ENCODE results near the gene KRTAP10-11. TPM values are rescaled to one million over a fixed set of nuclear protein-coding genes. Genes with fewer than 3 reads are reported as not detected.
"Not testable (repeated sequence)": the region's sequence is repeated elsewhere in the genome, so short reads cannot be mapped to it uniquely, and the experiment has no call there.

Gene KRTAP10-11
- total RNA-seq, 2 experiments from 2014 or later = not detected

DNA sequence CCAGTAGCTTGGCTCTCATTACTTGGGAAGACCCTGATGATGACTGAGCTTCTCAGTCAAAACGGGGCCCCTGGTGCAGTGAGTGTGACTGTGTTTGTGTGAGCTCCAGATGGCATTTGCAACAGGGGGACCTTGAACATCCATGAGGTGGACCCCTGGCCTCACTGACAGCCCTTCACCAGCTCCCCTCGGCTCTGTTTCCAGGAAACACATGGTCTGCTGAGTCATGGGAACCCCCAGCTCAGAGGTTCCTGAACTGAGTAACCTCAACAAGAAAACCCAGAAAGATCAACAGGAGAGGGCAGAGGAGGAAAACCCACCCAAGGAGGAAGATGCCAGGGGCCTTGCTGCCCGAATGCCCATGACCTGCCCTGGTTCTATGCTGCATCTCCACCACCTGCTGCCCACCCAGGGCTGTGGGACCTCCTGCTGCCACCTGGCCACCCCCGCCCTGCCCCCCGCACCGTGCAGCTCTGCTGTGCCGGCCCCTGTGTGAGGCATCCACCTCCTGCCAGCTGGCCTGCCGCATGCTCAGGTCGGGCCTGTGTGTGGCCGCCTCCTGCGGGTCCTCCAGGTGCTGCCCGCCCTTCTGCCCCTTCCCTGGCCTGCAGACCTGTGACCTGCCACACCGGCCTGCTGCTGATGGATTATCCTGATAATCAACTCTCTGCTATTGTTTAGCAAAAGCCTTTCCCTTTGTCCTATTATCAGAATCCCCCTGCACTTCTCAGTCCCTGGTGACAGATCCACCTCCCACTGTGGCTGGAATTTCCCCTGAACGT lies 40.0 kb downstream of the KRTAP10-11 start:
- H3K9me3 Mint-ChIP-seq = no peaks in the 10 kb centered on the region
- no peak overlapping the region for H3K4me3 Mint-ChIP-seq
- peaks cover 6% of the 10 kb centered on the region for H3K4me1 Mint-ChIP-seq (ENCODE audit: low read depth)
- POLR2A ChIA-PET = no interaction called here
- H3K36me3 Mint-ChIP-seq = no peaks in the 10 kb centered on the region
- CTCF ChIA-PET = no interaction called here
- no peak for DNase-seq
- H3K27ac Mint-ChIP-seq = no peak overlapping the region
- intact Hi-C loops (cut with micrococcal nuclease) = no loop called here
- peaks cover 9% of the 10 kb centered on the region for H3K27me3 Mint-ChIP-seq

DNA sequence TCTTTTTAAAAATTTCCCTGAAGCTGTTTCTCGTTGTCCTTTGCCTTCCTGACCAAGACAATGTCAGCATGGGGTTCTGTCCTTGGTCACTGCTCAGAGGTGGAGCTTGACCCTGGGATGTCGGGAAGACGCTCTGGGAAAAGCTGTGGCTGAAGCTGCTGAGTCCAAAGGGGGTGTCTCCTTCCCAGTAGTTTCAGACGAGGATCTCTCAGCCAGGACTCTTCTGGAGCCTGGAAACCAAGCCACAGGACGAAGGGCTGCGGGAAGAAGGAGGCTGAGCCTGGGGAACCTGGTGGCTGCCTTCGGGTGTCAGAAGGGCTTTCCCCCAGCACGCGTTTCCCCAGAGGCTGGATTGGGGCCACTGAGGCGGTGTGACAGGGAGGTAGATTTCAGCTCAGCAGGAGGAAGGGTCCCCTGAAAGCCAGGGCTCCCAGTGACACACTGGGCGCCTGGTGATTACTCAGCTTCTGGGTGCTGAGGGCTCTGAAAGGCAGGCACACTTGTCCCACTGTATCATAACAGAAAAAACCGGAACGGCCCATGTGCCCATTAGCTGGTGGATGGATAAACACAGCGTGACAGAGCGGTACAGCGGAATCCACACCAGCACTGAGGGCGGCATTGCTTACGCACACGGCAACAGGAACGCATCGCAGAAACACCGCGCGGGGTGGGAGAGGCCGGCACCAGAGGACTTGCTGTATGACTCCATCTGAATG lies 40.8 kb downstream of the KRTAP10-11 start:
- intact Hi-C loops (cut with micrococcal nuclease) = no loop called here

GRCh38 chr21:44687671-44688070 lies 41.5 kb downstream of the KRTAP10-11 start:
- CTCF ChIA-PET = no interaction called here

More for the DNA sequence above, 40.8 kb downstream of the KRTAP10-11 start:
- no peaks in the 10 kb centered on the region for H3K36me3 Mint-ChIP-seq
- peaks cover under 1% of the 10 kb centered on the region for H3K9me3 Mint-ChIP-seq
- DNase-seq = no peak
- H3K27ac Mint-ChIP-seq = no peak overlapping the region
- CTCF ChIA-PET = no interaction called here
- H3K27me3 Mint-ChIP-seq = peaks cover 9% of the 10 kb centered on the region
- POLR2A ChIA-PET = no interaction called here
- H3K4me3 Mint-ChIP-seq = no peak overlapping the region
- peaks cover 9% of the 10 kb centered on the region for H3K4me1 Mint-ChIP-seq (ENCODE audit: low read depth)

DNA sequence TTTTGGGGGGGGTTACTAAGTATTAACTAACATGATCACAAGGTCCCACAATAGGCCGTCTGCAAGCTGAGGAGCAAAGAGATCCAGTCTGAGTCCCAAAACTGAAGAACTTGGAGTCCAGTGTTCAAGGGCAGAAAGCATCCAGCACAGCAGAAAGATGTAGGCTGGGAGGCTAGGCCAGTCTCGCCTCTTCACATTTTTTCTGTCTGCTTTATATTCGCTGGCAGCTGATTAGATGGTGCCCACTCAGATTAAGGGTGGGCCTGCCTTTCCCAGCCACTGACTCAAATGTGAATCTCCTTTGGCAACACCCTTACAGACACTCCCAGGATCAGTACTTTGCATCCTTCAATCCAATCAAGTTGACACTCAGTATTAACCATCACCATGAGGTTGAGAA lies 43.5 kb downstream of the KRTAP10-11 start:
- intact Hi-C loops (cut with micrococcal nuclease); DNase-seq; H3K27ac Mint-ChIP-seq; H3K4me3 Mint-ChIP-seq; CTCF ChIA-PET; H3K36me3 Mint-ChIP-seq; H3K27me3 Mint-ChIP-seq; POLR2A ChIA-PET: not testable (repeated sequence)
- peaks cover 11% of the 10 kb centered on the region for H3K4me1 Mint-ChIP-seq (ENCODE audit: low read depth)
- peaks cover 17% of the 10 kb centered on the region for H3K9me3 Mint-ChIP-seq

More at GRCh38 chr21:44687671-44688070, 41.5 kb downstream of the KRTAP10-11 start:
- peaks cover 7% of the 10 kb centered on the region for H3K9me3 Mint-ChIP-seq
- no peak overlapping the region for H3K4me3 Mint-ChIP-seq
- H3K27me3 Mint-ChIP-seq = peaks cover 9% of the 10 kb centered on the region
- peaks cover 4% of the 10 kb centered on the region for H3K36me3 Mint-ChIP-seq
- POLR2A ChIA-PET = no interaction called here
- intact Hi-C loops (cut with micrococcal nuclease) = no loop called here
- no peak overlapping the region for H3K27ac Mint-ChIP-seq
- no peak for DNase-seq
- H3K4me1 Mint-ChIP-seq (ENCODE audit: low read depth) = peaks cover 9% of the 10 kb centered on the region

GRCh38 chr21:44691686-44692085 lies 45.5 kb downstream of the KRTAP10-11 start:
- H3K27me3 Mint-ChIP-seq = peaks cover 11% of the 10 kb centered on the region
- peaks cover 8% of the 10 kb centered on the region for H3K4me1 Mint-ChIP-seq (ENCODE audit: low read depth)
- H3K4me3 Mint-ChIP-seq = no peak overlapping the region
- CTCF ChIA-PET = interaction anchor here (0.9 kb wide), 1 partner anchor 12 kb away, joined by 3 read pairs; no protein-coding TSS in a partner anchor
- H3K9me3 Mint-ChIP-seq = peaks cover 17% of the 10 kb centered on the region
- POLR2A ChIA-PET = no interaction called here
- no peak for DNase-seq
- H3K36me3 Mint-ChIP-seq = peaks cover 8% of the 10 kb centered on the region
- no peak overlapping the region for H3K27ac Mint-ChIP-seq
- intact Hi-C loops (cut with micrococcal nuclease) = no loop called here

DNA sequence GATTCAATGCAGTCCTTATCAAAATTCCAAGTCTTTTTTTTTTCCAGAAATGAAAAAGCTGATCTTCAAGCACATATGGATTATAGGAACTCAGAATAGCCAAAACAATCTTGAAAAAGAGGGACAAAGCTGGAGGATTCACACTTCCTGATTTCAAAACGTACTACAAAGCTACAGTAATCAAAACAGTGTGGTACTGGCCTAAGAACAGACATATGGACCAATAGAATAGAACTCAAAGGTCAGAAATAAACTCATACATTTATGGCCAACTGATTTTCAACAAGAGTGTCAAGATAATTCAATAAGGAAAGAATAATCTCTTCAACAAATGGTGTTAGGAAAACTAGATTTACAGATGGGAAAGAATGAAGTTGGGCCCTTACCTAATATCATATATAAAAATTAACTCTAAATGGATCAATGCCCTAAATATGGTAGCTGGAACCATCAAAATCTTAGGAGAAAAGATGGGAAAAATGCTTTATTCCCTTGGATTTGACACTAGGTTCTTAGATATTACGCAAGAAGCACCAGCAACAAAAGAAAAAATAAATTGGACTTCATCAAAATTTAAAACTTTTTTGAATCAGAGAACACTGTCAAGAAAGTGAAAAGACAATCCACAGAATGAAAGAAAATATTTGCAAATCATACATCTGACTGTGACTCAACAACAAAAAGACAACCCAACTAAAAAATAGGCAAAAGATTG lies 46.7 kb downstream of the KRTAP10-11 start:
- H3K9me3 Mint-ChIP-seq = peaks cover 17% of the 10 kb centered on the region
- no peak for DNase-seq
- H3K4me3 Mint-ChIP-seq = no peak overlapping the region
- ChIA-PET CTCF (no interaction called here), POLR2A (no interaction called here)
- H3K27me3 Mint-ChIP-seq = peaks cover 20% of the 10 kb centered on the region
- intact Hi-C loops (cut with micrococcal nuclease) = no loop called here
- H3K4me1 Mint-ChIP-seq (ENCODE audit: low read depth) = peaks cover 6% of the 10 kb centered on the region
- H3K36me3 Mint-ChIP-seq = peaks cover 8% of the 10 kb centered on the region
- no peak overlapping the region for H3K27ac Mint-ChIP-seq

DNA sequence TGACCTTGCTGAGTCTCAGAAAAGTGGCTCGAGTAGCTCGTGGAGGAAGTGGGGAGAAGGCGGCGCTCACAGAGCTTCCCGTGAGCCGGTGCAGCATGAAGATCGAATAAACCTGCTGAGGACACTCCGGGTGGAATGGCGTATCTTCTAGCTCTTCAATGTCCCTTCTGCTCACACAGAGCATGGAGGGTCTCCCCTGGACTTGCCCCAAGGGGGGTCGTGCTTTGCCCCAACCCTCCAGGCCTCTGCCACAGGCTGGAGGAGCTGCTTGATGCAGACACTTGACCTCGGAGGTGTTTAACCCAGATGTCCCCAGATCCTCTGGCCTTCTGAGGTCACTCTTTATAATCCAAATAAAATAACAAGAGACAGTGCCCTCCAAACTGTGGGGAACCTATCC lies 48.6 kb downstream of the KRTAP10-11 start:
- DNase-seq = no peak
- H3K4me1 Mint-ChIP-seq (ENCODE audit: low read depth) = peaks cover 6% of the 10 kb centered on the region
- no peak overlapping the region for H3K27ac Mint-ChIP-seq
- peaks cover 17% of the 10 kb centered on the region for H3K9me3 Mint-ChIP-seq
- intact Hi-C loops (cut with micrococcal nuclease) = no loop called here
- ChIA-PET POLR2A (no interaction called here), CTCF (no interaction called here)
- peaks cover 33% of the 10 kb centered on the region for H3K27me3 Mint-ChIP-seq
- H3K4me3 Mint-ChIP-seq = no peak overlapping the region
- H3K36me3 Mint-ChIP-seq = peaks cover 8% of the 10 kb centered on the region

DNA sequence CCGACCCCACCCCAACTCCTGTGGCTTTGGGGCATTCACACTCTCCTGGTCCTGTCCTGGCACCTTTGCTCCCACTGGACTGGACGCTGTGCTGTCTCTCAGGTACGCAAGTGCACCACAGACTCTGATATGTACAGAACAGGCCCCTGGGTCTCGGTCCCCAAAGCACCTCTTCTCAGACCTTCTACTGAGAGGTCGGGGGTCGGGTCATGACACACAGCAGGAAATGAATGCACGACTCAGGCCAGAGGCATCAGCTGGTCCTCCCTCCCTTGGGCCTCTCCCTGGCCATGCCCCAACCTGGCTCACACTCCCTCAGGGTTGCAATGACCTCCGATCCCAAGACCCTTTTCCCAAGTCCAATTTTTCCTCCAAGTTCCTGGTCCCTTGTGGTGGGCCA lies 49.0 kb downstream of the KRTAP10-11 start:
- Mint-ChIP-seq H3K27me3 (peaks cover 37% of the 10 kb centered on the region), H3K36me3 (peaks cover 8% of the 10 kb centered on the region), H3K4me1 (ENCODE audit: low read depth) (peaks cover 6% of the 10 kb centered on the region), H3K9me3 (peaks cover 17% of the 10 kb centered on the region), H3K4me3 (no peak overlapping the region), H3K27ac (no peak overlapping the region)
- intact Hi-C loops (cut with micrococcal nuclease) = no loop called here
- ChIA-PET CTCF (no interaction called here), POLR2A (no interaction called here)
- no peak for DNase-seq

DNA sequence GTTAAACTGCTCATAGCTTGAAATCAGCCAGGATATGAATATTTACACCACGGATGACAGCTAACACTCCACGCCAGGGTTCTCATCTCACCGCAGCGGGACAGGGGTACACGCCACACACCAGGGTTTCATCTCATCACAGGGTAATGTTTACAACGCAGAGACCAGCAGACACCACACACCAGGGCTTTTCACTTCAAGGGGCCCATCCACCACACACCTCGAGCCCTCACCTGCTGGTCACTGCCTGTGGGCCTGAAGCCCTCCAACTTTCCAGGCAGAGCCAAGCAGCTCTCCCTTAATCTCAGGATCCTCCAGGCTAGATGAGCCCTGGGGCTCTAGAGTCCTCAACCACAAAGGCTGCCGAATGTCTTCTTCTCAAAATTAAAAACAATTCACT lies 49.4 kb downstream of the KRTAP10-11 start:
- Mint-ChIP-seq H3K9me3 (peaks cover 17% of the 10 kb centered on the region), H3K27ac (no peak overlapping the region), H3K36me3 (peaks cover 8% of the 10 kb centered on the region), H3K27me3 (peaks cover 39% of the 10 kb centered on the region), H3K4me3 (no peak overlapping the region), H3K4me1 (ENCODE audit: low read depth) (peaks cover 6% of the 10 kb centered on the region)
- CTCF ChIA-PET = no interaction called here
- POLR2A ChIA-PET = no interaction called here
- DNase-seq = no peak
- intact Hi-C loops (cut with micrococcal nuclease) = no loop called here

DNA sequence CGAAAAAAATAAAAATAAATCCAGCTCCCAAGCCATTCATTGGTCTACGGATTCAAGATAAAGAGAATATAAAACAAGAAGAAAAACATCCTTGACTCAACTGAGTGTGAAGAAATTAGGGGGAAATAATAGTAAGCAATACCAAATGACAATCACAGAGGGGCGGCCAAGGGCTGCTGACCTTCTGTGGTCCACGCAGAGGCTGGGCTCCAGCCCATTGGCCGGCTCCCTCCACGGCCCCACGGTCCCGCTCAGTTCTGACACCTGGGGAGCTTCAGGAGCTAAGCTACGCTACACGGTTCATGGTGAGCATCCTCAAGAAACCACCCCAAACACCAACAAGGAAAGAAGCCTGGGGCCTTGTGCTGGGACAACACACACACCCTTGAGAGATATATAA lies 50.4 kb downstream of the KRTAP10-11 start:
- POLR2A ChIA-PET = interaction anchor here (0.6 kb wide), 1 partner anchor 646 kb away, joined by 4 read pairs; no protein-coding TSS in a partner anchor
- intact Hi-C loops (cut with micrococcal nuclease) = no loop called here
- peaks cover 6% of the 10 kb centered on the region for H3K4me1 Mint-ChIP-seq (ENCODE audit: low read depth)
- H3K27ac Mint-ChIP-seq = no peak overlapping the region
- DNase-seq = no peak
- CTCF ChIA-PET = interaction anchor here (0.6 to 1.0 kb wide), 2 partner anchors 46 to 97 kb away, joined by 3 to 4 read pairs; no protein-coding TSS in a partner anchor
- no peak overlapping the region for H3K4me3 Mint-ChIP-seq
- peaks cover 8% of the 10 kb centered on the region for H3K36me3 Mint-ChIP-seq
- H3K9me3 Mint-ChIP-seq = peaks cover 17% of the 10 kb centered on the region
- H3K27me3 Mint-ChIP-seq = peaks cover 45% of the 10 kb centered on the region
